HG03457 (cell line): Measurements from ENCODE around the gene CERS1.

Source experiments
- ATAC-seq: cut with Tn5 transposase; IDR thresholded peaks from one replicate; pipeline ENCODE4 v1.9.1; 2021; ENCODE audit warnings: moderate number of reproducible peaks; ENCODE audit not compliant: unreplicated experiment

CERS1 gene, protein sequence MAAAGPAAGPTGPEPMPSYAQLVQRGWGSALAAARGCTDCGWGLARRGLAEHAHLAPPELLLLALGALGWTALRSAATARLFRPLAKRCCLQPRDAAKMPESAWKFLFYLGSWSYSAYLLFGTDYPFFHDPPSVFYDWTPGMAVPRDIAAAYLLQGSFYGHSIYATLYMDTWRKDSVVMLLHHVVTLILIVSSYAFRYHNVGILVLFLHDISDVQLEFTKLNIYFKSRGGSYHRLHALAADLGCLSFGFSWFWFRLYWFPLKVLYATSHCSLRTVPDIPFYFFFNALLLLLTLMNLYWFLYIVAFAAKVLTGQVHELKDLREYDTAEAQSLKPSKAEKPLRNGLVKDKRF

DNA sequence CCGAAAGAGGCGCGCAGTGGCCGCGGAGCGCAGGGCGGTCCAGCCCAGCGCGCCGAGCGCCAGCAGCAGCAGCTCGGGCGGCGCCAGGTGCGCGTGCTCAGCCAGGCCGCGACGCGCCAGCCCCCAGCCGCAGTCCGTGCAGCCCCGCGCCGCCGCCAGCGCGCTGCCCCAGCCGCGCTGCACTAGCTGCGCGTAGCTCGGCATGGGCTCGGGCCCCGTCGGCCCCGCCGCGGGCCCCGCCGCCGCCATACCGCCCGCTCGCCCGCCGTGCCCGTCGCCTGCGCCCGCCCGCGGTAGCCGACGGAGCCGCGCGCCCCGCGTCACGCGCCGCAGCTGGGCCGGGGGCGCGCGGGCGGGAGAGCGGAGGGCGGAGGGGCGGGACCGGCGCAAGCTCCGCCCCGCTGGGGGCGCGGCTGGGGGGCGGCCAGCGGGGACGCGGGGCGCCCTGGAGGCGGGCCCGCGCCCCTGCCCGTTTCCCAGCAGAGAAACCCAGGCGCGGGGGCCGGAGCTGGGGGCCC, at the start of gene CERS1:
TSS of gene CERS1 (minus strand) at position 335 of the 518 bp plus-strand sequence. CDS start at position 249, 86 bp downstream.
- no peak for ATAC-seq

DNA sequence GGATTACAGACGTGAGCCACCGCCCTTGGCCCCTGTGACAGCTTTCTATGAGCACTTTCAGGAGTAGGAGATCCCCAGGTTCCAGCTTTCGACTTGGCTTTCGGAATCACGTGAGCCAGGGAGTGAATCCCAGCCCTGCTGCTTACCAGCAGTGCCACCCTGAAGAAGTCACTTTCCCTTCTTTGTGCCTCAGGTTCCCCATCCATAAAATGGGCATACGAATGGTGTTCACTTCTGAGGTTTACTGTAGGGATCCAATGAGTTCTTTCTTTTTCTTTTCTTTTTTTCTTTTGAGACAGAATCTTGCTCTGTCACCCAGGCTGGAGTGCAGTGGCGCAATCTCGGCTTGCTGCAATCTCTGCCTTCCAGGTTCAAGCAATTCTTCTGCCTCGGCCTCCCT, 49.3 kb upstream of the CERS1 start:
- no peak for ATAC-seq

DNA sequence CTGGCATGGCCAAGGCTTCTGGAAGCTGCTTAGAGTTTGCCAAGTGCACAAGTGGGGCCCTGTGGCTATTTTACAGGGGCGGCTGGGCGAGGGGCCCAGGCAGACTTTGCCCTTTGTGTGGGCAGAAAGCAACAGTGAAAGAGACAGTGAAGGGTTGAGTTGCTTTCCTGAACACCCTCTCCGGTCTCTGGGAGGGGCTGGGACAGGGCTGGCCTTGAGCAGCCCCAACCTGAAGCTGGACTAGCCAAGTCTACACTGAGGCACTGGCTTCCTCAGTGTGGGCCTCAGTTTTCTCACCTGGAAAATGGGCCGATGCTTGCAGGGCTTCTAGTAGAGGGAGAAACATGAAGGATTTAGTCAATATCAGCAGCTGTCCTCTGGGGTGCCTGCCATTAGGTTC, 47.5 kb upstream of the CERS1 start:
- no peak for ATAC-seq

DNA sequence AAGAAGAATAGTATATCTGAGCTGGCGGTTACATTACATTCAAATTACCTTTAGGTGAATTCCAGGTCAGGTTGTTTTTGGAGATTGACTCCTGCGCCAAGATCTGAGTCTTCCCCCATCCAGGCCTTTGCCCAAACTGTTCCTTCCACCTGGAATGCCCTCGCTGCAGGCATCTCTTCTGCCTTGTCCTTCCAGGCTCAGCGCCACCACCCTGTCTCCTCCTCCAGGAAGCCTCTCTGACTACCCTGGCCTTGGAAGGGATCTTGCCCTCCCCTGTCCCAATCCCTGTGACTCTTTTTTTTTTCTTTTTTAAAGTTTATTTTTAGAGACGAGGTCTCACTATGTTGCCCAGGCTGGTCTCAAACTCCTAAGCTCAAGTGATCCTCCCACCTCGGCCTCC, 46.7 kb upstream of the CERS1 start:
- ATAC-seq, result no peak

DNA sequence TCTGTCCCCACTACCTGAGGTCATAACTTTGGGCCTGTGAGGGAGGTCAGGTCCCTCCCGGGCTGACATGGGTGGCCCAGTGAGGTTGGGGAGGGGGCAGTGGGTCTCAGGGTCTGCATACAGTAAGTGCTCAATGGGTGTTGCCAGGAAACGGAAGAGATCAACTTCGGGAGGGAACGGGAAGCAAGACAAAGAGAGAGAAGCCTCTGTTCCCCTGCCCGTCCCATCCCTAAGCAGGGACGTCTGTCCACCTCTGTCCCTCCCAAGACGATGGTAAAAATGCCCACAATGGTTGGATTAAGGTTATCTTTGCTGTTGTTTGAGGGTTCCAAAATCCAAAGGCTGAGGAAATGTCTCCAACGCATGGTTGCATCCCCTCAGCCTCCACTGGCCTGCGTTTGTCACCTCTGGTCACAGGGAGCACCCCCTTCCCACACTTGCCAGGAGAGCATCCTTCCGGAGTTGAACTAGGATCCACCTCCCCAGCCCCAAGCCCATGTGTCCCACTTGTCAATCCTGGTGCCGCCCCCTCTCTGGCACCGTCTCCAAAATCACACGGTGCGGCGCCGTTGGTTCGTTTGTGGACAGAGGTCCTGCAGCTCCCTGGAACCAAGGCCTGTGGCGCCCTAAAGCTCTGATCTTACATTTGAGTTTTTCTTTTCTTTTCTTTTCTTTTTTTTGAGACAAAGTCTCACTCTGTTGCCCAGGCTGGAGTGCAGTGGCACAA, 45.8 kb upstream of the CERS1 start:
- no peak for ATAC-seq

DNA sequence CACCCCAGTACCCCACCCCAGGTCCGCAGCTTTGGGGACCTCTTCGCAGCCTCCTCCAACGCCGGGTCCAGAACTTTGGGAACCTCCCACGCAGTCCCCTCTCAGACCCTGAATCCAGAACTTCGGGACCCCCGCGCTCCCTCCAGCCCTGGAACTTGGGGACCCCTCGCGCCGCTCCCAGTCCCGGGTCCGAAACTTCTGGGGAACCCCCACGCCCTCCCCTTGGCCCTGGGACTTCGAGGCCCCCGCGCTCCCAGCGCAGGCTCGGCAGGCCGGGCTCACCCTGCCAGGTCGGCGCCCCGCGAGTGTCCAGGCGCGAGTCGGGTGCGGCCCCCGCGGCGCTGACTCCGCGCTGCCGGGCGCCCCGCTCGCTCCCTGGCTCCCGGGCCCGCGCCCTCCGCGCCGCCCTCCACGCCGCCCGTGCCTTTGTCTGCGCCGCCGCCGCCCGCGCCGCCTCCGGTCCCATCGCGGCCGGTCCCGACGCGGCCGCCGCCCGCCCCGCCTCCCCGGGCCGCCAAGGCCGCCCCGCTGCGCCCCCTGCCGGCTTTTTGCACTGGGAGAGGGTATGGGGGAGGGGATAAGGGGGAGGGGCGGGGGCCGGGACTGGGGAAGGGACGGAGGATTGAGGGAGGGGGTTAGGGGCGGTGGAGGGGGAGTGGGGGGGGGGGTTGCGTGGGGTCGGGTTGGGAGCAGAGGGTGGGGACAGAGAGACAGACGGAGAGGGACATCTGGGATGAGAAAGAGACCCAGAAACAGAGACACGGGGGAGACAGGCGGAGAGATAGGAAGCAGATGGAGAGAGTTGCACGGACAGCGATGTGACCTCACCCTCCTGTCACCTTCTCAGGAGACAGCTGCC, 45.0 kb upstream of the CERS1 start, which contains the start of gene HOMER3:
TSS of gene HOMER3 (minus strand) at position 449 of the 859 bp plus-strand sequence. CDS start 2,235 bp downstream, outside the sequence.
- ATAC-seq, result no peak

DNA sequence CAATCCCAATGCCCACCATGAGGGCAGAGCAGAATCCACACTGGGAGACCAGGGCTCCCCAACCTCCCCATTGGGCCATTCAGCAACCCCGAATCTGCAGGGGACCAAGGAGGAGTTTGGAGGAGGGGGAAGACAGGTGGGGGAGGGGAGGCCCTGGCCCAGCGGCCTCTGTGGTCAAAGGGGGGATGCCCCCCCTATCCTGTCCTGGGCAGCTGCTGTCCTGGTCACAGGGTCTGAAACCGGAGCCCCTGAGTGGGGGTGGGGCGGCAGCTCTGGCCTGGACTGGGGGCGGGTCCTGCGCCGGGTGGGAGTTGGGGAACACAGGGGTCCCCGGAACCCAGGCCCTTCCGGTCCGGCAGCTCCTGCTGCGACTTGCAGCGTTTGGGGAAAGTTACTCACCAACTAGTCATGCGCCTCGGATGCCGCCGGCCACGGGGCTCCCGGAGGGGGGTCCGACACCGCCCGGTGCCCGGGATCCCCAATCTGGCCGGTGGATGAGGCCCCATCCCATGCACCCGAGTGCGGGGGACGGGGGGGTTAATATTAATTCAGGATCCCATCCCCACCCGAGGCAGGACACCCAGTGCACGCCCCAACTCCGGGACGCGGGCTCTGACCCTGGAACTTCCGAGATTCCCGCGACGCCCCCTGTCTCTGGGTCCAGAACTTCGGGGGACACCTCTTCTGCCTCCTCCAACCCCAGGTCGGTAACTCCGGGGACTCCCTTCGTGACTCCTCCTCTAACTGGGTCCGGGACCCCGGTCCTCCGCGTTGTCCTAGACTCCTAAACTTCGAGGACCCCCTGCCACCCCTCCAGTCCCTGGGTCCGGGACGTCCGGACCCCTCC, 44.2 kb upstream of the CERS1 start:
- no peak for ATAC-seq

DNA sequence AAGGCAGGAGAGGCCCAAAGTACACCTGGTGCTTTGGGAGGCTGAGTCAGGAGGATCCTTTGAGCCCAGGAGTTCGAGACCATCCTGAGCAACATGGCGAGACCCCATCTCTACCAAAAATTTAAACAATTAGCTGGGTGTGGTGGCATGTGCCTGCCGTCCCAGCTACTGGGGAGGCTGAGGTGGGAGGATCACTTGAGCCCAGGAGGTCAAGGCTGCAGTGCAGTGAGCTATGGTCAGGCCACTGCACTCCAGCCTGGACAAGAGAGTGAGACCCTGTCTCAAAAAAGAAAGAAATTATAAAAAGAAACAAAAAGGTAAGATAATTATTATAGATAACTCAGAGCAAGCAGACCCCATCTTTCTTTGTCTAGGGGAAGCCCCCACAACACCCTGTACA, 43.2 kb upstream of the CERS1 start:
- no peak for ATAC-seq

DNA sequence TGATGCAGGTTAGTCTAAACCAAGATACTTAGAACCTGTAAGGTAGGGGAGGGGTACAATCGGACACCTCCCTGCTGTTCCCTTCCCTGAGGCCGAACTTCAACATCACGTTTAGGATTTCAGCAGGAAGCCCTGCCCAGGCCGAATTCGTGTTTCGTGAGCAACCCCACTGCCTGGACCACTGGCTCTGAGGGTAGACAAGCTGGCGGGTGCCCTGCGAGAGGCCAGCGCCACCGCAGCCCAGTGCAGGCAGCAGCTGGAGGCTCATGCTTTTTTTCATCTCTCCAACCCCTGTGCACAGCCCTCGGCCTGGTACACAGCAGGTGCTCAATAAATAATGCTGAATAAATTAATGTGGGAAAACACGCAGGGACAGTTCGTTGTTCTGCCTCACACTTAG, 37.3 kb upstream of the CERS1 start:
- no peak for ATAC-seq

DNA sequence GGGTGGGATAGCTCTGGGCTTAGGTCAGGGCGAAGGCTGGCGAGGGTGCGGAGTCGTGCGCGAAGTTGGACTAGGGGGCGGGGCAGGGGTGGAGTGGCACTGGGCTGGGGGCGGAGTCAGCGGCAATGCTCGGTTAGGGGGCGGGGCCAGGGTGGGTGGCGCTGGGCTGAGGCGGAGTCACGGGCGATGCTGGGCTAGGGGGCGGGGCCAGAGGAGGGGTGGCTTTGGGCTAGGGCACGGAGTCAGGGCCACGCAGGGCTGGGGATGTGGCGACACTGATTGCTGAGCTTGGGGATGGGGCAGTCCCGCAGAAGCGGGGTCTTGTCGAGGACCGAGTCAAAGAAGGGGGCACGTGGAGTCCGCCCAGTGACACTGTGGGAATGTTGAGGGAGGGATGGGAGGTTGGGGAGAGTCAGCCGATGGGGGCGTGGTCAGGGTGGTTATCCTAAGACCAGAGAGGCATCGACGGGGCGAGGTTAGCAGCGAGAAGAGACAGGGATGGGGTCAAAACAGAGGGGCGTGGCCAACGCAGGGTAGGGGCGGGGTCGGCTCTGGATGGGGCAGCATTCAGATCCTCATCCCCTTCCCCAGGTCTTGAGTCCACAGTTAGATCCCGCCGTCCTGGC, 36.4 kb upstream of the CERS1 start:
- ATAC-seq, result no peak

DNA sequence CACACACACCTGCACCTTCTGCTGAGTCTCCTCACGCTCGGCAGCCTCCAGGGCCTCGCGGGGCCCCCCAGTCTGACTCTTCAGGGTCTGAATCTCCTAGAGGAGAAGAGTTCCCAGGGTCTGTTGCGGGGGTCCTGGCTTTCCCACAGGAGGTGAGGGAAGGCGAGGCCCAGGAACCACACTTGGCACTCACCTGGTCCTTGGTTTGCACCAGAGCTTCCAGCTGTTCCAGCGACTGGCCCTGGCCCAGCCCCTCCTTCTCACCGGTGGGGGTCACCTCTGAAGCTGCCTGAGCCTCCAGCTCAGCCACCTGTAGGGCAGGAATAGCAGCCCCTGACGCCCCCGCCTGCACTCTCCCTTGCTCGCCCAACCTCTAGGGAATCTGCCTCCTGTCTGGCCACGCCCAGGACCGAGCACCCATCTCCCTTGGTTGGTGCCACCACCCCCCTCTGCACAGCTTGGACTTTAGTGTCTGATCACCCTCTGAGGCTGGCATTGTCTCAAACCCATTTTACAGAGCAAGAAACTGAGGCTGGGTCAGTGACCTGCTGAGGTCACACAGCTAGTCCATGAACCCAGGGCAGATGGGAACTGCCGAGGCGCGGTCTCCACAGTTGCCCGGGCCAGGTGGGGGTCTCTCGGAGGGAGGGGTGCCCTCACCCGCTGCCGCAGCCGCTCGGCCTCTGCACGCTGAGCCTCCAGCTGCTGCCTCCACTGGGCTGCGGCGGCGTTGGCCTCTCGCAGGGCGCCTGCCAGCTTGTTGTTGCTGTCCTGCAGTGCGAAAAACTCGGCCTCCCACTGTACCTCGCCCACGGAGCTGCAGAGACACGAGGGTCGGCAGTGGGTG, 35.6 kb upstream of the CERS1 start:
- no peak for ATAC-seq

DNA sequence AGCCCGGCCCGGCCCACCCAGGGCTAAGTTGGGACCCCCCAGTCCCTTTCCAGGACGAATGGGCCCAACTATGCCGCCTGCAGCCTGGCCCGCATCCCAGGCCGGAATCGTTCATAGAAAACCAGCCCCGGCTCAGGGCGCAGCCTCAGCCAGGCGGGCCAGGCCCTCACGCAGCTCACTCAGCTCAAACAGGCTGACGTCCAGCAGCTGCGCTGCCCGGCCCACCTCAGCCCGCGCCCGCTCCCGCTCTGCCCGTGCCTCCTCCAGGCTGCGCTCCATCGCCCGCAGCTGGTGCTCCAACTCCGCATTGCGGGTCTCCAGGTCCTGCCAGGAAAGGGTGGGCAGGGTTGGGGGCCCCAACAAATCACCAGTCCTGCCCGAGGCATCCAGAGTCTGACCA, 33.4 kb upstream of the CERS1 start:
- no peak for ATAC-seq

DNA sequence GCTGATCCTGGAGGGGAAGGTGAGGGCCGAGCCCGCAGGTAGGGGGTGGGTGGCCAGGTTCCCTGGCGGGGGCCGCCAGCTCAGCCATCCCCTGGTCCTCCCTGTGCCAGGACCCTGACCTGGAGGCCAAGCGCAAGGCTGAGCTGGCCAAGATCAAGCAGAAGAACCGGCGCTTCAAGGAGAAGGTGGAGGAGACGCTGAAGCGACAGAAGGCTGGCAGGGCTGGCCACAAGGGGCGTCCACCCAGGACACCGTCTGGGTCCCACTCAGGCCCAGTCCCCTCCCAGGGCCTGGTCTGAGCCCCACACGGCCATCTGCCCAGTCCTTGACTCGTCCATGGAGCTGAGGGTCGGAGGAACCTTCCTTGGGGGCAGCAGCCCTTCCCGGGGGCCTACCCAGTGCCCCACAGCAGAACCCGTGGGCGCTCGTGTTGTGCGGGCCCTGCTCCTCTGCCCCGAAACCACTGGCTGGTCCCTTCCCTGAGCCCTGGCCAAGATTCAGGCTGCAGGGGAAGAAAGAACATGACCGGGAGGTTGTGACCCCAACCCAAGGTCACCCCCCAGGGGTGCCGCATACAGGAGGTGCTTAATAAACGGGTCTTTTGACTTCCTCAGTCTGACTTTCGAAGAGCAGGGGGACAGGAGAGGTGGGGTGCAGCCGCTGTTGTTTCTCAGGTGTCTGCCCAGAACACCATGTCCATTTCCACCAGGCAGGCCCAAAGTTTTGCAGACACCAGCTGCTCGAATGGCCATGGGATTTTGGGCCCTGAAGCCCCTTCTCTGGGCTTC, 32.3 kb upstream of the CERS1 start:
- ATAC-seq, result no peak

DNA sequence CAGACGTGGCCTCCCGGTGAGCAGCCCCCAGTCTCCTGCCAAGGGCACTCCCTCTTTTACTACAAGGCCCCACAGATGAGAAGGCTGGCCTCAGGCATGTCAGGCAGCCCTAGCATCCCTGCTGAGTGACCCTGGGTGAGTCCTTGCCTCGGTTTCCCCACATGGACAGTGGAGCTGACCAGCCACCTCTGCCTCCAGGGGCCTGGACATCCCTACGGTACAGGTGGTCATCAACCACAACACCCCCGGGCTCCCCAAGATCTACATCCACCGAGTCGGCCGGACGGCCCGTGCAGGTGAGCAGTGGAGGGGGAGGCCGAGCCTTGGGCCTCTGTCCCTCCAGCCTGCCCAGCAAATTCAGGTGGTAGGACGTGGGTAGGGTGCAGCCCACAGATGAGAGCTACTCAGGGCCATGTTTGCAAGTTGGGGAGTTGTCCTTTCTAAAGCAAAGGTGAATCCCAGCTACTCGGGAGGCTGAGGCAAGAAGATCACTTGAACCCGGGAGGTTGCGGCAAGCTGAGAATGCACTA, 28.8 kb upstream of the CERS1 start:
- ATAC-seq, result no peak

DNA sequence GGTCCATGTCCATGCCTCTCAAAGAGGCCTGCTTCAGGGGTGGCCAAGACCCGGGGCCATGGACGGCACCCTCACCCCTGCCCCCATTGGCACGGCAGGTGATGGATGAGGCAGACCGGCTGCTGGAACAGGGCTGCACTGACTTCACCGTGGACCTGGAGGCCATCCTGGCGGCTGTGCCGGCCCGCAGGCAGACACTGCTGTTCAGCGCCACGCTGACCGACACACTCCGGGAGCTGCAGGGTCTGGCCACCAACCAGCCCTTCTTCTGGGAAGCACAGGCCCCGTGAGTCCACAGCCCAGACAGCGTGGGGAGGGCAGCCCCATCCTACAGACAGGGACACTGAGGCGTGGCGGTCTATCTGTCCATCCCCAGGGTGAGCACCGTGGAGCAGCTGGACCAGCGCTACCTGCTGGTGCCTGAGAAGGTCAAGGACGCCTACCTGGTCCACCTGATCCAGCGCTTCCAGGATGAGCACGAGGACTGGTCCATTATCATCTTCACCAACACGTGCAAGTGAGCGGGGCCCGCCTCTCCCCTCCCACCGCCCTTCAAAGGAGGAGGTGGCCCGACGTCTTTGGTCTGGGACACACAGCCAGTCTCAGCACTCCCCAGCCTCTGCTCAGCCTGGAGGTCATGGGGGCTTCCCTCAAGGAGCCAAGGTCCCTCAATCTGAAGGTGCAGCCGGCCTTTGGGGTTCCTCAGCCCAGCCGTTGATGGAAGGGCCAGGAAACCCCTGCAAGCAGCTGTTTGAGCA, 26.4 kb upstream of the CERS1 start:
- no peak for ATAC-seq

DNA sequence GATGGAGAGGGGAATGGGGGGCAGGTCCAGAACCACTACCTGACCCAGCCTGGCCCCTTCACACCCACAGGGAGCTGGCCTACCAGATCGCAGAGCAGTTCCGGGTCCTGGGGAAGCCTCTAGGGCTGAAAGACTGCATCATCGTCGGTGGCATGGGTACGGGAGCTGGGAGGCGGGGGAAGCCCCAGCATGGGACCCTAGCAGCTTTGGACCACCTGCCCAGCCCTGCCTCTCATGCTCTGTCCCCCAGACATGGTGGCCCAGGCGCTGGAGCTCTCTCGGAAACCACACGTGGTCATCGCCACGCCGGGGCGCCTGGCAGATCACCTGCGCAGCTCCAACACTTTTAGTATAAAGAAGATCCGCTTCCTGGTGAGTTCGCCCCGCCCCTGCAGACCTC, 25.6 kb upstream of the CERS1 start:
- no peak for ATAC-seq

DNA sequence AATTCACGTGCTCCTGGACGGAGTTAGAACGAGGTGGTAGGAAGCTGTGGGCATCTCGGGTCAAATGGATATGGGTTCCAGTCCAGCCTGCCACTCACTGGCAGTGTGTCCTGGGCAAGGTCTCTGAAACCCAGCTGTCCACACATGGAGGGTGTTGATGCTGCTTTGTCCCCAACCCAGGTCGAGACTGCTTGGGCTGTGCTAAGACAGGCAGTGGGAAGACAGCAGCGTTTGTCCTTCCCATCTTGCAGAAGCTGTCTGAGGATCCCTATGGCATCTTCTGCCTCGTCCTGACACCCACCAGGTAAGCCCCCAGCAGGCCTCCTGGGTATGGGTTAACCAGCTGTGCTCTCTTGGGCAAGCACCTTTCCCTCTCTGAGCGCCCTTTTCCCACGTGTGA, 24.4 kb upstream of the CERS1 start:
- no peak for ATAC-seq
